SU-DHL-6 (cell line): ENCODE measurements around the gene PLCH1.

Source experiments
- H2AFZ ChIP-seq: fragments of 200-600 bp; sonication (generic); 2 replicates; pipeline ENCODE4 v1.6.1; 2014; ENCODE audit warnings: low read depth, mild to moderate bottlenecking, moderate library complexity, mixed read lengths, antibody characterized with exemption, low read length; ENCODE audit not compliant: severe bottlenecking
- H3F3A ChIP-seq: fragments of 200-600 bp; shearing (Covaris generic); 2 replicates; pipeline ENCODE4 v1.6.0; 2016; ENCODE audit warnings: antibody characterized with exemption, mild to moderate bottlenecking; ENCODE audit not compliant: insufficient read depth
- H3K27ac ChIP-seq: fragments of 200-600 bp; sonication (generic); 2 replicates; pipeline ENCODE4 v1.5.1; 2016; ENCODE audit warnings: low read depth, mild to moderate bottlenecking, low read length, moderate library complexity, mixed read lengths
- H3K27me3 ChIP-seq: fragments of 200-600 bp; sonication (generic), shearing (Covaris generic); 2 replicates; pipeline ENCODE4 v1.6.0; 2014; ENCODE audit warnings: mild to moderate bottlenecking, low read length
- H3K36me3 ChIP-seq: fragments of 200-600 bp; sonication (generic); 2 replicates; pipeline ENCODE4 v1.6.1; 2014; ENCODE audit warnings: mild to moderate bottlenecking, low read length, mixed read lengths
- H3K4me2 ChIP-seq: fragments of 300-600, 200-600 bp; shearing (Covaris generic), sonication (generic); 2 replicates; pipeline ENCODE4 v1.6.0; 2014; ENCODE audit warnings: low read length, low read depth, mild to moderate bottlenecking; ENCODE audit not compliant: poor library complexity, severe bottlenecking
- H3K4me3 ChIP-seq: fragments of 200-600 bp; sonication (generic); 2 replicates; pipeline ENCODE4 v1.5.1; 2014; ENCODE audit warnings: antibody characterized with exemption, low read length, mild to moderate bottlenecking, mixed read lengths; ENCODE audit not compliant: insufficient read depth, poor library complexity, severe bottlenecking
- H3K79me2 ChIP-seq: fragments of 200-600 bp; sonication (generic); 2 replicates; pipeline ENCODE4 v1.6.1; 2014; ENCODE audit warnings: mild to moderate bottlenecking, low read length, moderate library complexity; ENCODE audit not compliant: insufficient read depth
- H3K9ac ChIP-seq: fragments of 200-600 bp; sonication (generic); 2 replicates; pipeline ENCODE4 v1.7.0; 2014; ENCODE audit warnings: mild to moderate bottlenecking, low read length
- H3K9me2 ChIP-seq: fragments of 200-600 bp; sonication (generic); replicated peaks from 2 replicates; pipeline ENCODE4 v1.6.1; 2014; ENCODE audit warnings: low read length; ENCODE audit not compliant: insufficient read depth
- H3K9me3 ChIP-seq: fragments of 200-600 bp; sonication (generic); 2 replicates; pipeline ENCODE4 v1.6.1; 2014; ENCODE audit warnings: low read length, mixed read lengths; ENCODE audit not compliant: insufficient read depth
- H4K20me1 ChIP-seq: fragments of 200-600 bp; sonication (generic); 2 replicates; pipeline ENCODE4 v1.6.1; 2014; ENCODE audit warnings: low read depth, mild to moderate bottlenecking, antibody characterized with exemption, low read length, moderate library complexity, mixed read lengths
- EZH2phosphoT487 ChIP-seq: fragments of 200-600 bp; sonication (generic), shearing (Covaris generic); conservative IDR thresholded peaks from 2 replicates; pipeline ENCODE4 v1.6.1; 2018; ENCODE audit warnings: mild to moderate bottlenecking, antibody characterized with exemption, low read length, moderate library complexity, mixed read lengths
- TF ChIP-seq, protein P1 (sequence below): fragments of 200-600 bp; sonication (generic); IDR thresholded peaks from one replicate; pipeline ENCODE4 v1.5.1; 2017; ENCODE audit warnings: antibody characterized with exemption, mild to moderate bottlenecking, low read length, moderate library complexity; ENCODE audit not compliant: insufficient read depth, poor library complexity, severe bottlenecking

The PLCH1 gene

DNA sequence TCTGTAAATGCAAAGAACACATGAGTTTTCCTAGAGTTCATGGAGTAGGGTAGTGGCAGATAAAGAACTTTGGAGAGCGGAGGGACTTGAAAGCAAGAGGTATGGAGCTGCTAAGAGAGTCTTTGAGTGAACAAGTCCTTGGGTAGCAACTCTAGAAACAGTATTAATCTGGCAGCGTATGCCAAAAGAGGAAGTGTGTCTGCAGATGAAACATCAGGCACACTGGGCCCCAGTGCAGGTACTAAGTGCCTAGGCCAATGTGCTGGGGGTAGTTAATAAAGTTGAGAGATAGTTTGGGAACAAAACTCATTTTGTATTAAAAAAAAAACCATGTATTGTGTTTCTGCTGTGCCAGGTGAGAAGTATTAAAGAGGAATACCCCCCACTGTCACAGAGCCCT is 228.4 kb downstream of the PLCH1 start:
- no peaks in the 10 kb centered on the region for H3K9me2 ChIP-seq
- no peak overlapping the region for H3K4me2 ChIP-seq
- H4K20me1 ChIP-seq = no peaks in the 10 kb centered on the region
- H3K4me3 ChIP-seq = no peak overlapping the region
- H3K36me3 ChIP-seq = no peaks in the 10 kb centered on the region
- H3K27me3 ChIP-seq = no peaks in the 10 kb centered on the region
- no peaks in the 10 kb centered on the region for H3F3A ChIP-seq
- H3K27ac ChIP-seq = no peak overlapping the region
- no peak overlapping the region for H2AFZ ChIP-seq
- TF ChIP-seq, protein P1, sequence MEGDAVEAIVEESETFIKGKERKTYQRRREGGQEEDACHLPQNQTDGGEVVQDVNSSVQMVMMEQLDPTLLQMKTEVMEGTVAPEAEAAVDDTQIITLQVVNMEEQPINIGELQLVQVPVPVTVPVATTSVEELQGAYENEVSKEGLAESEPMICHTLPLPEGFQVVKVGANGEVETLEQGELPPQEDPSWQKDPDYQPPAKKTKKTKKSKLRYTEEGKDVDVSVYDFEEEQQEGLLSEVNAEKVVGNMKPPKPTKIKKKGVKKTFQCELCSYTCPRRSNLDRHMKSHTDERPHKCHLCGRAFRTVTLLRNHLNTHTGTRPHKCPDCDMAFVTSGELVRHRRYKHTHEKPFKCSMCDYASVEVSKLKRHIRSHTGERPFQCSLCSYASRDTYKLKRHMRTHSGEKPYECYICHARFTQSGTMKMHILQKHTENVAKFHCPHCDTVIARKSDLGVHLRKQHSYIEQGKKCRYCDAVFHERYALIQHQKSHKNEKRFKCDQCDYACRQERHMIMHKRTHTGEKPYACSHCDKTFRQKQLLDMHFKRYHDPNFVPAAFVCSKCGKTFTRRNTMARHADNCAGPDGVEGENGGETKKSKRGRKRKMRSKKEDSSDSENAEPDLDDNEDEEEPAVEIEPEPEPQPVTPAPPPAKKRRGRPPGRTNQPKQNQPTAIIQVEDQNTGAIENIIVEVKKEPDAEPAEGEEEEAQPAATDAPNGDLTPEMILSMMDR = no peak
- TF ChIP-seq EZH2phosphoT487 = no peak
- no peaks in the 10 kb centered on the region for H3K9me3 ChIP-seq
- no peaks in the 10 kb centered on the region for H3K79me2 ChIP-seq
- H3K9ac ChIP-seq = no peak overlapping the region

DNA sequence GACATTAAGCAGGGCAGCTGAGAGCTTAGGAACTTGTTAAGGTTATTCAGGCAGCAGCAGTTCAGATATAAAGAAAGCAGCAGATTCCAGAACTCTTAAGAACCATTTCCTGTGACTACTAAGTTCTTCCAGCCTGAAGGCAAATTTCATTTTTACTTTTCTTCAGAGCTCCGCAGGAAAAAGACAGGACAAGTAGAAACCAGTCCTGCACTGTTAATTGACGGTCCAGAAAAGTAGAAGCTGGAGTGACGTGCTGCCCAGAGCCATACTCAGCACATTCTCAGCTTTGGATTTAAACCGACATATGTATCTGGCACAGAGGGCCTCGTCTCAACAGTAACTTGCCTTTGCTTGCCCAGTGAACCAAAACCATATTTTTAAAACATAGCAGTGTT is 232.0 kb downstream of the PLCH1 start:
- TF ChIP-seq EZH2phosphoT487 = no peak
- TF ChIP-seq, protein P1 = no peak
- H3K4me2 ChIP-seq = no peak overlapping the region
- no peaks in the 10 kb centered on the region for H3K9me3 ChIP-seq
- H3F3A ChIP-seq = no peaks in the 10 kb centered on the region
- H3K4me3 ChIP-seq = no peak overlapping the region
- no peaks in the 10 kb centered on the region for H4K20me1 ChIP-seq
- H2AFZ ChIP-seq = no peak overlapping the region
- H3K27me3 ChIP-seq = no peaks in the 10 kb centered on the region
- no peak overlapping the region for H3K27ac ChIP-seq
- H3K9me2 ChIP-seq = no peaks in the 10 kb centered on the region
- H3K9ac ChIP-seq = no peak overlapping the region
- H3K36me3 ChIP-seq = no peaks in the 10 kb centered on the region
- H3K79me2 ChIP-seq = no peaks in the 10 kb centered on the region

DNA sequence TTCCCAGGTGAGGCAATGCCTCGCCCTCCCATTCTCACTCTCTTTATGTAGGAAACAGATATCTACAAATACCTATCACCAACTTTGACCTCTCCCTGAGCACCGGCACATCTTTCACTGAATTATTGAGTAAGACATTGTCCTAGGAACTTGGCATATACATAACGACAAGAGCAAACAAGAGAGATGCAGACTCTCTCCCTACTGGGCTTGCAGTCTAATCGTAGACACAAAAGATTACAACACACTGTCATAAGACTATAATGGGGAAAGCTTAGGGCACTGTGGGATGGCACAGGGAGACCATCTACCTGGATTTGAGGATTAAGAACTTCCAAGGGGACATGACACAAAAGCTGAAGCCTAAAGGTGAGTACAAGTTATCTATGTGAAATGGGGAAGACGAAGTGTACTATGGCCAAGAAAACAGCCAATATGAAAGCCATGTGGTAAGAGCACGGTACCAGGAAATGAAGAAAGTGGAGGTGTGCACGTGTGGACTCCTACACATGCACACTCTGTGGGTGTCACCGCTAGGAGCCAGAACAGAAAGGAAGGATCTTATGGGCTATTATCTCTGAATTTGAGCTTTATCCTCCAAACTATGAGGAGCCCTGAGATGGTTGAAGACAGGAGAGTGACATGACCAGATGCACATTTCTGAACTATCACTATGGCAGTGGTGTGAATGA is 232.6 kb downstream of the PLCH1 start:
- Histone ChIP-seq H3K9ac (no peak overlapping the region), H3K4me3 (no peak overlapping the region), H4K20me1 (no peaks in the 10 kb centered on the region), H3F3A (no peaks in the 10 kb centered on the region), H3K4me2 (no peak overlapping the region), H3K9me3 (no peaks in the 10 kb centered on the region), H3K27me3 (no peaks in the 10 kb centered on the region), H2AFZ (no peak overlapping the region), H3K36me3 (no peaks in the 10 kb centered on the region), H3K27ac (no peak overlapping the region), H3K79me2 (no peaks in the 10 kb centered on the region), H3K9me2 (no peaks in the 10 kb centered on the region)
- TF ChIP-seq, protein P1 = no peak
- no peak for TF ChIP-seq EZH2phosphoT487
